Loucy (cell line): ENCODE results near the gene MYH7.
"Not testable (repeated sequence)": the region's sequence is repeated elsewhere in the genome, so short reads cannot be mapped to it uniquely, and the experiment has no call there.

Experiments used
- EZH2phosphoT487 ChIP-seq: fragments of 200-600 bp; IDR thresholded peaks from 2 replicates; pipeline ENCODE4 v1.6.1; 2018; ENCODE audit warnings: antibody characterized with exemption, mild to moderate bottlenecking, moderate library complexity, borderline replicate concordance
- TF ChIP-seq, protein P1 (sequence below): fragments of 200-600 bp; sonication (generic); conservative IDR thresholded peaks from 2 replicates; pipeline ENCODE4 v1.5.1; 2014; ENCODE audit warnings: mild to moderate bottlenecking, antibody characterized with exemption, low read length

DNA sequence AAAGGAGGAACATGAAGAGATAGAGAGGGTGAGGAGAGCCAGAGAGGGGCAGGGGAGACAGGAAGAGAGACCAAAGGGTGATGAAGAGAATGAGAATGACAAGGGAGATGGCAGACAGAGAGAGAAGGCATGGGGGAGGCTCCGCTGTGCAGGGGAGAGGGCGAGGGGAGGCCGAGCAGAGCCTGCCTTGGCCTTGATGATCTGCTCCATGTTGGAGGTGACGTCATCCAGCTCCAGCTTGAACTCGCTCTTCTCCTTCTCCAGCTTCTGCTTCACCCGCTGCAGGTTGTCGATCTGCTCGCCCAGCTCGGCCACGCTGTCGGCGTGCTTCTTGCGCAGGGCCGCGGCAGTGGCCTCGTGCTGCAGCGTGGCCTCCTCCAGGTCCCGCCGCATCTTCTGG is 45.6 kb downstream of the MYH7 start:
- TF ChIP-seq, protein P1, sequence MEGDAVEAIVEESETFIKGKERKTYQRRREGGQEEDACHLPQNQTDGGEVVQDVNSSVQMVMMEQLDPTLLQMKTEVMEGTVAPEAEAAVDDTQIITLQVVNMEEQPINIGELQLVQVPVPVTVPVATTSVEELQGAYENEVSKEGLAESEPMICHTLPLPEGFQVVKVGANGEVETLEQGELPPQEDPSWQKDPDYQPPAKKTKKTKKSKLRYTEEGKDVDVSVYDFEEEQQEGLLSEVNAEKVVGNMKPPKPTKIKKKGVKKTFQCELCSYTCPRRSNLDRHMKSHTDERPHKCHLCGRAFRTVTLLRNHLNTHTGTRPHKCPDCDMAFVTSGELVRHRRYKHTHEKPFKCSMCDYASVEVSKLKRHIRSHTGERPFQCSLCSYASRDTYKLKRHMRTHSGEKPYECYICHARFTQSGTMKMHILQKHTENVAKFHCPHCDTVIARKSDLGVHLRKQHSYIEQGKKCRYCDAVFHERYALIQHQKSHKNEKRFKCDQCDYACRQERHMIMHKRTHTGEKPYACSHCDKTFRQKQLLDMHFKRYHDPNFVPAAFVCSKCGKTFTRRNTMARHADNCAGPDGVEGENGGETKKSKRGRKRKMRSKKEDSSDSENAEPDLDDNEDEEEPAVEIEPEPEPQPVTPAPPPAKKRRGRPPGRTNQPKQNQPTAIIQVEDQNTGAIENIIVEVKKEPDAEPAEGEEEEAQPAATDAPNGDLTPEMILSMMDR, result not testable (repeated sequence)
- not testable (repeated sequence) for TF ChIP-seq EZH2phosphoT487
